GM23248 (cell line): ENCODE results near the gene PCMTD2.

Source experiments
- EZH2 ChIP-seq: fragments of 200-600 bp; sonication (generic); IDR thresholded peaks from 2 replicates; pipeline ENCODE4 v1.6.1; 2018; ENCODE audit warnings: antibody characterized with exemption, mild to moderate bottlenecking; ENCODE audit not compliant: insufficient read depth, poor library complexity, severe bottlenecking
- EZH2phosphoT487 ChIP-seq: fragments of 200-600 bp; sonication (generic); IDR thresholded peaks from 2 replicates; pipeline ENCODE4 v1.6.1; 2018; ENCODE audit warnings: antibody characterized with exemption, moderate library complexity, mild to moderate bottlenecking, low read depth; ENCODE audit not compliant: insufficient read depth

- TF ChIP-seq EZH2phosphoT487: no peak
- no peak for TF ChIP-seq EZH2
Measured at GRCh38 chr20:64279826-64280459, 24.4 kb downstream of the PCMTD2 start.
